GM21619 (cell line): ENCODE results near the gene NPAS4.

ENCODE experiments used
- ATAC-seq: cut with Tn5 transposase; IDR thresholded peaks from one replicate; pipeline ENCODE4 v1.9.1; 2021; ENCODE audit not compliant: unreplicated experiment

Gene NPAS4

DNA sequence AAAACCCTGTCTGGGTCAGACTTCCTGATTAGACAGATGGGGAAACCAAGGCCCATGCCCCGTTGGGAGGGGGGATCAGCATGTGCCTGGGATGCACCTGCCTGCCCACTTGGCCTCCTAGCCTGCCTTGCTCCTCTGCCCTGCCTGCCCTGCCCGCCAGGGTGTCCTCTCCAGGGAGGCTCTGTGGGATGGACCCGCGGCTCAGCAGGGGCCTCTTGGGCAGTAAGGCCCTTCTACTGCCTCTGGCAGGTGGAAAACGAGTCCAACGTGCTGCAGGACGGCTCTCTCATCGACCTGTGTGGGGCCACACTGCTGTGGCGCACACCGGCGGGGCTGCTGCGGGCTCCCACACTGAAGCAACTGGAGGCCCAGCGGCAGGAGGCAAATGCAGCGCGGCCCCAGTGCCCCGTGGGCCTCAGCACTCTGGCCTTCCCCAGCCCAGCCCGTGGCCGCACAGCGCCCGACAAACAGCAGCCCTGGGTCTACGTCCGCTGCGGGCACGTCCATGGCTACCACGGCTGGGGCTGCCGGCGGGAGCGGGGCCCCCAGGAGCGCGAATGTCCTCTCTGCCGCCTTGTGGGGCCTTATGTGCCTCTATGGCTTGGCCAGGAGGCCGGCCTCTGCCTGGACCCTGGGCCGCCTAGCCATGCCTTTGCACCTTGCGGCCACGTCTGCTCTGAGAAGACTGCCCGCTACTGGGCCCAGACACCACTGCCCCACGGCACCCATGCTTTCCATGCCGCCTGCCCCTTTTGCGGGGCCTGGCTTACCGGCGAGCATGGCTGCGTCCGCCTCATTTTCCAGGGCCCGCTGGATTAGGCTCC, 54.7 kb downstream of the NPAS4 start:
- no peak for ATAC-seq
